ENCODE data around the gene APLF. TPM values are rescaled to one million over a fixed set of nuclear protein-coding genes. Genes with fewer than 3 reads are reported as not detected.

Gene APLF
- total and polyA plus RNA-seq, 10 of the 15 experiments (the other 5 are each of a cell fraction or from before 2014, with no cell fraction given), result 0.66 to 2.8 (median 1.8) TPM

DNA sequence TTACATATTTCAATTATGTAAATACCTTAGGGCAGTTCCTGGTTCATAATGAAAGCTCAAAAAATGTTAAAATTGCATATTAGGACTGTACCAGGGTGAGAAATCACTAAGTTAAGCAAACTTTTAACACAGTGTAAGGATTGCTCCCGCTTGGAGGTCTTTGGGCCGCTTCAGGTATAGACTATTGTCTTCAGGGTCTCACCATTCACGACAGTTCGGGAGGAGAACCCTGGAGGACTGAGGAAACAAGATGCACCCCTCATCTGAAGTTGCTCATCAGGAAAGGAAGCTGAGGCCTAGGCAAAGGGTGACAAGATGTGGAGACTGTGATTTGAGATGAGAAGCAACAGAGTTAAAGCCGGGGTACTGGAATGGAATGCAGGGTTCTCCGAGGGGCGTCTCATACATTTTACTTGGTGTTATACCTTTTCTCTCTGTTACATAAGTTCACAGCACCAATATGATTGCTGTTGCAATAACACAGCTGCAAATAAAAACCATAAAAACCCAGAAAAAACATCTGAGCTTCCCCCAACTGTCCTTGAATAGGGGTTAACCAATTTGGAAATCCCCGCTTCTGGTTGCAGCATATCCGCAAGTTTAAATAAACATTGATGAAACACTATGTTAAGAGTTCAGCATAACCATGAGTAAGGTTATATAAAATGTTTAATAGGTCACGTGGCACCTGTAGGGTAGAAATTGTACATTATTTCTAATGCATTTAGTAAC, 40.4 kb upstream of the APLF start (continued):
- TF ChIP-seq, protein P1, sequence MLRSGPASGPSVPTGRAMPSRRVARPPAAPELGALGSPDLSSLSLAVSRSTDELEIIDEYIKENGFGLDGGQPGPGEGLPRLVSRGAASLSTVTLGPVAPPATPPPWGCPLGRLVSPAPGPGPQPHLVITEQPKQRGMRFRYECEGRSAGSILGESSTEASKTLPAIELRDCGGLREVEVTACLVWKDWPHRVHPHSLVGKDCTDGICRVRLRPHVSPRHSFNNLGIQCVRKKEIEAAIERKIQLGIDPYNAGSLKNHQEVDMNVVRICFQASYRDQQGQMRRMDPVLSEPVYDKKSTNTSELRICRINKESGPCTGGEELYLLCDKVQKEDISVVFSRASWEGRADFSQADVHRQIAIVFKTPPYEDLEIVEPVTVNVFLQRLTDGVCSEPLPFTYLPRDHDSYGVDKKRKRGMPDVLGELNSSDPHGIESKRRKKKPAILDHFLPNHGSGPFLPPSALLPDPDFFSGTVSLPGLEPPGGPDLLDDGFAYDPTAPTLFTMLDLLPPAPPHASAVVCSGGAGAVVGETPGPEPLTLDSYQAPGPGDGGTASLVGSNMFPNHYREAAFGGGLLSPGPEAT (IDR thresholded peaks at IDR 0.05; ENCODE audit: low read depth), result peak; percentile 88
- TF ChIP-seq, protein P2, sequence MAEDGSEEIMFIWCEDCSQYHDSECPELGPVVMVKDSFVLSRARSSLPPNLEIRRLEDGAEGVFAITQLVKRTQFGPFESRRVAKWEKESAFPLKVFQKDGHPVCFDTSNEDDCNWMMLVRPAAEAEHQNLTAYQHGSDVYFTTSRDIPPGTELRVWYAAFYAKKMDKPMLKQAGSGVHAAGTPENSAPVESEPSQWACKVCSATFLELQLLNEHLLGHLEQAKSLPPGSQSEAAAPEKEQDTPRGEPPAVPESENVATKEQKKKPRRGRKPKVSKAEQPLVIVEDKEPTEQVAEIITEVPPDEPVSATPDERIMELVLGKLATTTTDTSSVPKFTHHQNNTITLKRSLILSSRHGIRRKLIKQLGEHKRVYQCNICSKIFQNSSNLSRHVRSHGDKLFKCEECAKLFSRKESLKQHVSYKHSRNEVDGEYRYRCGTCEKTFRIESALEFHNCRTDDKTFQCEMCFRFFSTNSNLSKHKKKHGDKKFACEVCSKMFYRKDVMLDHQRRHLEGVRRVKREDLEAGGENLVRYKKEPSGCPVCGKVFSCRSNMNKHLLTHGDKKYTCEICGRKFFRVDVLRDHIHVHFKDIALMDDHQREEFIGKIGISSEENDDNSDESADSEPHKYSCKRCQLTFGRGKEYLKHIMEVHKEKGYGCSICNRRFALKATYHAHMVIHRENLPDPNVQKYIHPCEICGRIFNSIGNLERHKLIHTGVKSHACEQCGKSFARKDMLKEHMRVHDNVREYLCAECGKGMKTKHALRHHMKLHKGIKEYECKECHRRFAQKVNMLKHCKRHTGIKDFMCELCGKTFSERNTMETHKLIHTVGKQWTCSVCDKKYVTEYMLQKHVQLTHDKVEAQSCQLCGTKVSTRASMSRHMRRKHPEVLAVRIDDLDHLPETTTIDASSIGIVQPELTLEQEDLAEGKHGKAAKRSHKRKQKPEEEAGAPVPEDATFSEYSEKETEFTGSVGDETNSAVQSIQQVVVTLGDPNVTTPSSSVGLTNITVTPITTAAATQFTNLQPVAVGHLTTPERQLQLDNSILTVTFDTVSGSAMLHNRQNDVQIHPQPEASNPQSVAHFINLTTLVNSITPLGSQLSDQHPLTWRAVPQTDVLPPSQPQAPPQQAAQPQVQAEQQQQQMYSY (CRISPR knock-in tag; IDR thresholded peaks at IDR 0.05), result no peak
- TF ChIP-seq NFYB (IDR thresholded peaks at IDR 0.05; ENCODE audit: insufficient read depth, low read depth, low read length) (no peak), NR2C2 (IDR thresholded peaks at IDR 0.05; ENCODE audit: borderline replicate concordance, control insufficient read depth, insufficient read length, low read depth) (no peak), HCFC1 (IDR thresholded peaks at IDR 0.05; ENCODE audit: low read length) (no peak), HDAC6 (IDR thresholded peaks at IDR 0.05; ENCODE audit: unreplicated experiment) (no peak), NFIC (IDR thresholded peaks at IDR 0.05; ENCODE audit: low read depth, low read length) (peak; percentile 89), SMARCA5 (IDR thresholded peaks at IDR 0.05) (no peak), EP300 (IDR thresholded peaks at IDR 0.05; ENCODE audit: borderline replicate concordance in 1 of 2, control insufficient read depth in 1 of 2, low read depth in 2 of 2, low read length in 2 of 2) (peak; percentile 68 to 69; a peak in 3 of 4 replicates), BHLHE40 (IDR thresholded peaks at IDR 0.05; ENCODE audit: borderline replicate concordance in 1 of 2, low read depth in 2 of 2, low read length in 1 of 2) (peak; percentile 57 to 68), CBFB (IDR thresholded peaks at IDR 0.05; ENCODE audit: low read depth) (peak; percentile 57; the same call in 1 of the 2 replicates), SUPT20H (IDR thresholded peaks at IDR 0.05; ENCODE audit: borderline replicate concordance, control insufficient read depth, low read depth, low read length) (no peak), TAF1 (IDR thresholded peaks at IDR 0.05; ENCODE audit: borderline replicate concordance, low read depth, low read length) (0 out of 2 replicates have a peak, but pooled peaks have one; percentile 20), TCF12 (IDR thresholded peaks at IDR 0.05; ENCODE audit: low read depth, low read length) (peak; percentile 70; the same call in 1 of the 2 replicates)
- TF ChIP-seq, protein P3, sequence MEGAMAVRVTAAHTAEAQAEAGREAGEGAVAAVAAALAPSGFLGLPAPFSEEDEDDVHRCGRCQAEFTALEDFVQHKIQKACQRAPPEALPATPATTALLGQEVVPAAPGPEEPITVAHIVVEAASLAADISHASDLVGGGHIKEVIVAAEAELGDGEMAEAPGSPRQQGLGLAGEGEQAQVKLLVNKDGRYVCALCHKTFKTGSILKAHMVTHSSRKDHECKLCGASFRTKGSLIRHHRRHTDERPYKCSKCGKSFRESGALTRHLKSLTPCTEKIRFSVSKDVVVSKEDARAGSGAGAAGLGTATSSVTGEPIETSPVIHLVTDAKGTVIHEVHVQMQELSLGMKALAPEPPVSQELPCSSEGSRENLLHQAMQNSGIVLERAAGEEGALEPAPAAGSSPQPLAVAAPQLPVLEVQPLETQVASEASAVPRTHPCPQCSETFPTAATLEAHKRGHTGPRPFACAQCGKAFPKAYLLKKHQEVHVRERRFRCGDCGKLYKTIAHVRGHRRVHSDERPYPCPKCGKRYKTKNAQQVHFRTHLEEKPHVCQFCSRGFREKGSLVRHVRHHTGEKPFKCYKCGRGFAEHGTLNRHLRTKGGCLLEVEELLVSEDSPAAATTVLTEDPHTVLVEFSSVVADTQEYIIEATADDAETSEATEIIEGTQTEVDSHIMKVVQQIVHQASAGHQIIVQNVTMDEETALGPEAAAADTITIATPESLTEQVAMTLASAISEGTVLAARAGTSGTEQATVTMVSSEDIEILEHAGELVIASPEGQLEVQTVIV (IDR thresholded peaks at IDR 0.05; ENCODE audit: borderline replicate concordance, partially characterized antibody), result no peak
- TF ChIP-seq, protein P4, sequence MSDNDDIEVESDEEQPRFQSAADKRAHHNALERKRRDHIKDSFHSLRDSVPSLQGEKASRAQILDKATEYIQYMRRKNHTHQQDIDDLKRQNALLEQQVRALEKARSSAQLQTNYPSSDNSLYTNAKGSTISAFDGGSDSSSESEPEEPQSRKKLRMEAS (IDR thresholded peaks at IDR 0.05; ENCODE audit: low read depth, low read length), result no peak

All from GM12878 (cell line).